DND-41 (cell line): ENCODE results near the gene PCNX2.

Experiments
- ATAC-seq: fragments of 200-7000 bp; cut with Tn5 transposase; 3 replicates; pipeline ENCODE4 v1.9.1; 2021; ENCODE audit warnings: low read depth; ENCODE audit not compliant: insufficient read depth
- DNase-seq: peaks from one replicate; pipeline ENCODE4 v3.0.0-alpha.2; 2020
- H2AFZ ChIP-seq: 2 replicates; pipeline ENCODE4 v1.6.0; 2012; ENCODE audit warnings: low read depth, low read length
- H3K27ac ChIP-seq: 2 replicates; pipeline ENCODE4 v1.5.1; 2012; ENCODE audit warnings: low read length, inconsistent platforms
- H3K27me3 ChIP-seq: fragments of 200-600 bp; sonication (generic); 2 replicates; pipeline ENCODE4 v1.6.0; 2012; ENCODE audit warnings: low read length, mild to moderate bottlenecking, inconsistent platforms; ENCODE audit not compliant: insufficient read depth, poor library complexity
- H3K36me3 ChIP-seq: 2 replicates; pipeline ENCODE4 v1.5.1; 2012; ENCODE audit warnings: low read length, inconsistent platforms; ENCODE audit not compliant: insufficient read depth
- H3K4me1 ChIP-seq: 2 replicates; pipeline ENCODE4 v1.5.1; 2012; ENCODE audit warnings: mild to moderate bottlenecking, low read length; ENCODE audit not compliant: insufficient read depth
- H3K4me2 ChIP-seq: 2 replicates; pipeline ENCODE4 v1.6.0; 2012; ENCODE audit warnings: mild to moderate bottlenecking, moderate library complexity, low read length, inconsistent platforms; ENCODE audit not compliant: insufficient read depth
- H3K4me3 ChIP-seq, 2 experiments: fragments of 200-600 bp in 1 of 2; shearing (Covaris generic) in 1 of 2; 2 replicates each; pipeline ENCODE4 v1.5.1; 2012 to 2016; ENCODE audit warnings: inconsistent platforms in 2 of 2, low read length in 2 of 2, mild to moderate bottlenecking in 2 of 2, low read depth in 1 of 2, moderate library complexity in 1 of 2
- H3K79me2 ChIP-seq: 2 replicates; pipeline ENCODE4 v1.6.0; 2012; ENCODE audit warnings: low read length, inconsistent platforms; ENCODE audit not compliant: insufficient read depth
- H3K9ac ChIP-seq: 2 replicates; pipeline ENCODE4 v1.6.0; 2012; ENCODE audit warnings: low read depth, mild to moderate bottlenecking, inconsistent platforms, low read length, moderate library complexity
- H3K9me3 ChIP-seq: 2 replicates; pipeline ENCODE4 v1.5.1; 2012; ENCODE audit warnings: low read length, moderate library complexity, mild to moderate bottlenecking, inconsistent platforms; ENCODE audit not compliant: insufficient read depth, severe bottlenecking
- H4K20me1 ChIP-seq: 2 replicates; pipeline ENCODE4 v1.6.0; 2012; ENCODE audit warnings: low read length; ENCODE audit not compliant: insufficient read depth
- EZH2 ChIP-seq: IDR thresholded peaks from 3 replicates; pipeline ENCODE4 v1.6.1; 2012; ENCODE audit warnings: borderline replicate concordance, low read depth, mild to moderate bottlenecking, moderate library complexity, low read length, inconsistent platforms; ENCODE audit not compliant: severe bottlenecking
- TF ChIP-seq, protein P1 (sequence below): IDR thresholded peaks from 2 replicates; pipeline ENCODE4 v1.5.1; 2012; ENCODE audit warnings: borderline replicate concordance, low read length, moderate library complexity, mild to moderate bottlenecking; ENCODE audit not compliant: poor library complexity, severe bottlenecking; ENCODE audit errors: extremely low read depth

PCNX2 gene

DNA sequence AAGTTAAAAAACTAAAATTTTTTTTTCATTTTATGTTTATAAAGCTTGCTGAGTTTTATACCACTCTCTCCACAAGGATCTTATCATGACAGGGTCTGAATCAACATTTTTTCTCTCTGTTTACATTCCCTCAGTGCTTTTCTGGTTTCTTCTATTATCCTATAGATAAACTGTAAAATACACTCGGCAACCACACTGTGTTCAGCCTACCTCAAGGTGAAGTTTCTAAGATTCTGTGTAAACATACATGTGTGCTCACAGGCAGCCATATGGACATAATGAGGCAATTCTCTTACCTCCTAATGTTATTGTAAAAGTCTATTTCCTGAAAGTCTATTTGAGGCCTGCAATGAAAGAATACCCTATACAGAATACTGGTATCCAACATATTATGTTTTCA is 230.5 kb downstream of the PCNX2 start:
- no peak for DNase-seq
- H3K4me3 ChIP-seq = no peak overlapping the region
- no peak overlapping the region for H3K9ac ChIP-seq
- no peaks in the 10 kb centered on the region for H3K4me1 ChIP-seq
- H3K27me3 ChIP-seq = no peaks in the 10 kb centered on the region
- no peak overlapping the region for H3K27ac ChIP-seq
- peaks cover 4% of the 10 kb centered on the region; the same call in 1 of the 2 replicates for H3K36me3 ChIP-seq
- no peak for ATAC-seq
- H3K4me2 ChIP-seq = no peak overlapping the region
- H2AFZ ChIP-seq = no peak overlapping the region
- peaks cover 20% of the 10 kb centered on the region for H3K9me3 ChIP-seq
- no peaks in the 10 kb centered on the region for H3K79me2 ChIP-seq
- no peaks in the 10 kb centered on the region for H4K20me1 ChIP-seq
- TF ChIP-seq, protein P1, sequence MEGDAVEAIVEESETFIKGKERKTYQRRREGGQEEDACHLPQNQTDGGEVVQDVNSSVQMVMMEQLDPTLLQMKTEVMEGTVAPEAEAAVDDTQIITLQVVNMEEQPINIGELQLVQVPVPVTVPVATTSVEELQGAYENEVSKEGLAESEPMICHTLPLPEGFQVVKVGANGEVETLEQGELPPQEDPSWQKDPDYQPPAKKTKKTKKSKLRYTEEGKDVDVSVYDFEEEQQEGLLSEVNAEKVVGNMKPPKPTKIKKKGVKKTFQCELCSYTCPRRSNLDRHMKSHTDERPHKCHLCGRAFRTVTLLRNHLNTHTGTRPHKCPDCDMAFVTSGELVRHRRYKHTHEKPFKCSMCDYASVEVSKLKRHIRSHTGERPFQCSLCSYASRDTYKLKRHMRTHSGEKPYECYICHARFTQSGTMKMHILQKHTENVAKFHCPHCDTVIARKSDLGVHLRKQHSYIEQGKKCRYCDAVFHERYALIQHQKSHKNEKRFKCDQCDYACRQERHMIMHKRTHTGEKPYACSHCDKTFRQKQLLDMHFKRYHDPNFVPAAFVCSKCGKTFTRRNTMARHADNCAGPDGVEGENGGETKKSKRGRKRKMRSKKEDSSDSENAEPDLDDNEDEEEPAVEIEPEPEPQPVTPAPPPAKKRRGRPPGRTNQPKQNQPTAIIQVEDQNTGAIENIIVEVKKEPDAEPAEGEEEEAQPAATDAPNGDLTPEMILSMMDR = no peak
- TF ChIP-seq EZH2 = no peak

DNA sequence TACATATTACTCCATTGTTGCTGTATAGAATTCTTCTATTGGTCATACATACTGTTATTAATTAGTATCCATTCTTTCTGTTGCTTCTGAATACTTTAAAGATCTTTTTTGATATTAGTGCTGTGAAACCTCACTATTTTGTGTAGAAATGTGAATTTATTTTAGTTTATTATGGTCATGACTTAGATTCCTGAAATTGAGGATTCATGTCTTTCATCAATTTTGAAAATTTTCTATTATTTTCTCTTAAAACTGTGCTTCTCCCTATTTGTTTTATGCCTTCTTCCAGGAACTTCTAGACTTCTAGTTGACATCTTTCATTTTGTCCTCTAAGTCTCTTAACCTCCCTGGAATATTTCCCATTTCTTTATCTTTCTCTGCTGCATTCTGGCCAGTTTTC is 232.1 kb downstream of the PCNX2 start:
- Histone ChIP-seq H3K4me1 (no peaks in the 10 kb centered on the region), H3K9me3 (peaks cover 20% of the 10 kb centered on the region), H3K4me3 (no peak overlapping the region), H2AFZ (no peak overlapping the region), H3K9ac (no peak overlapping the region), H3K79me2 (no peaks in the 10 kb centered on the region), H3K36me3 (peaks cover 4% of the 10 kb centered on the region; the same call in 1 of the 2 replicates), H3K27me3 (no peaks in the 10 kb centered on the region), H3K4me2 (no peak overlapping the region), H4K20me1 (no peaks in the 10 kb centered on the region), H3K27ac (no peak overlapping the region)
- DNase-seq = no peak
- ATAC-seq = no peak
- TF ChIP-seq EZH2 = no peak
- TF ChIP-seq, protein P1 = no peak

DNA sequence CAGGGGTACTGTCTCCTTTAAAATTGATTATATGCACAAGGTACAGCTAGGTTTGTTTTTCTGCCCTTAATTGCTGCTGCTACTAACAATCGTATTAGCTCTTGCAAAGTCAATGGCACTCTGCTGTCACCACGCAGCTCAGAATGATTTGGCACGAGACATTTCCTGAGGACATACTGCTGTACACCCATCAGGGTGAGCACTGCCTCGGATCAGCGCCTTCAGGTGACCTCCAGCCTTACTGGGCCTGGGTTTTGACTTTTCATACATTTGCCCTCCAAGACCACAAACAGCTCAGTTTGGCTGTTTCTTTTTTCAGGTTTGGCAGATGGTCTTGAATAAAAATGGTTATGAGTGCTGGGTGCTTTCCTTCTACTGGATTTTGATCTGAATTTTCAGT is 234.3 kb downstream of the PCNX2 start:
- no peak for DNase-seq
- Histone ChIP-seq H2AFZ (no peak overlapping the region), H3K36me3 (no peaks in the 10 kb centered on the region), H3K79me2 (no peaks in the 10 kb centered on the region), H3K27me3 (no peaks in the 10 kb centered on the region), H3K4me3 (no peak overlapping the region), H3K4me1 (no peaks in the 10 kb centered on the region), H4K20me1 (no peaks in the 10 kb centered on the region), H3K4me2 (no peak overlapping the region), H3K27ac (no peak overlapping the region), H3K9me3 (peaks cover 14% of the 10 kb centered on the region), H3K9ac (no peak overlapping the region)
- no peak for ATAC-seq
- TF ChIP-seq EZH2 = no peak
- TF ChIP-seq, protein P1 = no peak
